GM06990 (cell line): Measurements from ENCODE around the gene ABCA5.

Source experiments
- DNase-seq: peaks from one replicate; pipeline ENCODE4 v3.0.0-alpha.2; 2011; ENCODE audit not compliant: insufficient read length; ENCODE audit errors: extremely low read depth
- H3K27me3 ChIP-seq: replicated peaks from 2 replicates; pipeline ENCODE4 v1.6.0; 2011; ENCODE audit warnings: low read length; ENCODE audit not compliant: control insufficient read depth, insufficient read depth
- H3K36me3 ChIP-seq: 2 replicates; pipeline ENCODE4 v1.5.1; 2011; ENCODE audit warnings: low read length; ENCODE audit not compliant: control insufficient read depth, insufficient read depth
- H3K4me3 ChIP-seq: replicated peaks from 2 replicates; pipeline ENCODE4 v1.5.1; 2011; ENCODE audit warnings: low read depth, mild to moderate bottlenecking, control low read depth, low read length
- CTCF ChIP-seq: IDR thresholded peaks from 2 replicates; pipeline ENCODE4 v1.5.1; 2011; ENCODE audit warnings: low read length, control low read depth, mild to moderate bottlenecking, inconsistent platforms; ENCODE audit not compliant: insufficient read depth, poor library complexity, severe bottlenecking

Gene ABCA5

GRCh38 chr17:69335058-69335457 is 8.1 kb upstream of the ABCA5 start:
- no peak overlapping the region for H3K4me3 ChIP-seq
- no peaks in the 10 kb centered on the region for H3K36me3 ChIP-seq
- peak; percentile 28 for TF ChIP-seq CTCF
- no peaks in the 10 kb centered on the region for H3K27me3 ChIP-seq
- DNase-seq, result peak; percentile 6

GRCh38 chr17:69333561-69333960 is 6.6 kb upstream of the ABCA5 start:
- no peak for TF ChIP-seq CTCF
- H3K4me3 ChIP-seq, result no peak overlapping the region
- H3K36me3 ChIP-seq, result no peaks in the 10 kb centered on the region
- DNase-seq, result no peak
- no peaks in the 10 kb centered on the region for H3K27me3 ChIP-seq

- Histone ChIP-seq H3K36me3 (no peaks in the 10 kb centered on the region), H3K4me3 (no peak overlapping the region), H3K27me3 (no peaks in the 10 kb centered on the region)
- no peak for TF ChIP-seq CTCF
- DNase-seq, result no peak
Measured at GRCh38 chr17:69331756-69332155, 4.8 kb upstream of the ABCA5 start.

- DNase-seq, result no peak
- Histone ChIP-seq H3K27me3 (no peaks in the 10 kb centered on the region), H3K4me3 (peak overlapping the region; percentile 90), H3K36me3 (no peaks in the 10 kb centered on the region)
- TF ChIP-seq CTCF, result no peak
Measured at GRCh38 chr17:69326377-69327059, 415 bp downstream of the ABCA5 start.

GRCh38 chr17:69325518-69326376 is 1.2 kb downstream of the ABCA5 start:
- no peaks in the 10 kb centered on the region for H3K27me3 ChIP-seq
- peak overlapping the region; percentile 90 for H3K4me3 ChIP-seq
- no peaks in the 10 kb centered on the region for H3K36me3 ChIP-seq
- TF ChIP-seq CTCF, result no peak
- no peak for DNase-seq
